ENCODE data around the gene SMCP. TPM values are rescaled to one million over a fixed set of nuclear protein-coding genes. Genes with fewer than 3 reads are reported as not detected.

Gene SMCP, protein sequence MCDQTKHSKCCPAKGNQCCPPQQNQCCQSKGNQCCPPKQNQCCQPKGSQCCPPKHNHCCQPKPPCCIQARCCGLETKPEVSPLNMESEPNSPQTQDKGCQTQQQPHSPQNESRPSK
- not detected in 2 replicates for total RNA-seq

DNA sequence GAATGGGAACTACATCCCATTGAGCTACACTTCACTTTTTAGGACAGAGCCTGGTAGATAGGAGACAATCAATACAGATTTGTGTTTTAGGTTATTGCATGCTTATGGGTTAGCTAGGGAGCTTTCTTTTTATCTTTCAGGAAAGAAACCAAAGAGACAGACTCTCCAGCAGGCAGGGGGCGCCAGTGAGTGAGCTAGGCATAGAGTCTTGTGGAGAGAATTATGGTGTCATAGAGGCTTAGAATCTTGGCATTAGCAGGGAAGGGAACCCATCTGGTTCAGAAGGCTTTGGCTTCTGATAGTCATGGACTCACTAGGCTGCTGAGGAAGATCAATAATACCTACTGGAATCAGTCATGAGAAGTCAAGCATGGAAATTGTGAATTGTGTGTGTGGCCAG, at the start of gene SMCP:
Gene SMCP, plus strand, starts transcription at position 281 of the 400 bp plus-strand sequence. CDS start 6,101 bp downstream, outside the sequence.

DNA sequence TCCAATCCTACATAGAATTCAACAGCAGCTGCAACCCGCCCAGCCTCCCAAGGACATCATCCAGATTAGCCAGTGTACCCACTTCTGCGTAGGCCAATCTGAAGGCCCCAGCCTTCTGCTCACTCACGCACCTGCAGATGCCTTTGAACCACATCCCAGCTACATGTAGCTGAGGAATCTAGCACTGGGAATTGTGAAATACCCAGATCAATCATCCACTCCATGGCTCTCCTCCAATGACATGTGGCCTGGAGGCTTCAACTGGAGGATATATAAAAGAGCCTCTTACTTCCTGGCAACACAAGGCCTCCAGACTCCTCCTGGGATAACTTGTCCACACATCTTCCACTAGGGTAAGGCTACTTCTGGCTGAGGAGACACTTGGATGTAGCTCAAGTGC, 35.6 kb upstream of the SMCP start, which contains the start of gene LCE6A:
Gene LCE6A, plus strand, starts transcription at position 301 of the 400 bp plus-strand sequence. CDS start 665 bp downstream, outside the sequence.

DNA sequence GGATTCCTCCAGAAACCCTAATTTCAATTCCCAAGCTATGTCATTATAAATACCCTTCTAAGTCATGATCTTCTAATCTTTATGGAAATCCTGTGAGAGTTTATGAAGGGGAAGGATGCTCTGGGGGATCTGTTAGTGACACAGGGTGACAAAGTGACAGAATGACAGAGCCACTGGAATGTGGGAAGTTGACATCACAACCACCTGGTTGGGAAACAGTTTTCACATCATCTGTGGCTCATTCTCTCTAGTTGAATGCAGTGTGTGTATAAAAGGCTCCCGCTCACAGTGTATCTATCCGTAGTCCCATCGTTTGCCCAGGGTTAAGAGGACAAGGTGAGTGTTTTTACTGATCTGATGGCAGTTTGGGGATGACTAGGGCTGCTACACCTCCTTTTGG, 18.4 kb upstream of the SMCP start, which contains the start of gene LCE7A:
Gene LCE7A, plus strand, starts transcription at position 301 of the 400 bp plus-strand sequence. CDS start 702 bp downstream, outside the sequence.

DNA sequence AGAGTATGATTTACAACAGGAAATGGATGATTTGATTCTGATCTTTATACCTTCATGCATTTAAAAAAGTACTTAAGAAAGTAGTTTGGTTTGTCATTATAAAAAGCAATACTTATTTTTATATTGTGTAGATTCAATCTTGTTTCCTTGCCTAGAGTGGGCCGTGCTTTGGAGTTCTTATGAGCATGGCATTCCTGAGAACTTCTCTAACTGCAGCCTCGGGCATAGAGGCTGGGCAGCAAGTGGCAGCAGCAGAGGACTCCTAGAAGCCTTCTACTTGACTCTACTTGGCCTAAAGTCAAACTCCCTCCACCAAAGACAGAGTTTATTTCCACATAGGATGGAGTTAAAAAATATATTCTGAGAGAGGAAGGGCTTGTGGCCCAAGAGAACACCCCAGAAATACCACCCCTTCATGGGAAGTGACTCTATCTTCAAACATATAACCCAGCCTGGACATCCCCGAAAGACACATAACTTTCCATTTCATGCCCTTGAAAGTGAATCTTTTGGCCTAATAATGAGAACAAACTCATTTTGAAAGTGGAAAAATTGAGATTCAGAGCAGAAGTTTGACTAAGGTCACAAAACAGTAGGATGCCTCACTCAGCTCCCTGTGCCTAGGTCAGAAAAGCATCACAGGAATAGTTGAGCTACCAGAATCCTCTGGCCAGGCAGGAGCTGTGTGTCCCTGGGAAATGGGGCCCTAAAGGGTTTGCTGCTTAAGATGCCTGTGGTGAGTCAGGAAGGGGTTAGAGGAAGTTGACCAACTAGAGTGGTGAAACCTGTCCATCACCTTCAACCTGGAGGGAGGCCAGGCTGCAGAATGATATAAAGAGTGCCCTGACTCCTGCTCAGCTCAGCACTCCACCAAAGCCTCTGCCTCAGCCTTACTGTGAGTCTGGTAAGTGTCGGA, 29.8 kb downstream of the SMCP start, which contains the start of gene IVL:
Gene IVL, plus strand, starts transcription at position 861 of the 916 bp plus-strand sequence. CDS start 1,252 bp downstream, outside the sequence.

Other genes with a start within 250 kb of the SMCP start
- not detected in 2 replicates for gene LCE2D, start 214.9 kb upstream of the SMCP start, total RNA-seq
- not detected in 2 replicates for gene LCE2C, start 203.0 kb upstream of the SMCP start, total RNA-seq
- not detected in 2 replicates for gene LCE2B, start 192.2 kb upstream of the SMCP start, total RNA-seq
- not detected in 2 replicates for gene LCE2A, start 180.0 kb upstream of the SMCP start, total RNA-seq
- gene LCE4A, start 170.2 kb upstream of the SMCP start, total RNA-seq = not detected in 2 replicates
- gene KPRP, start 120.3 kb upstream of the SMCP start, total RNA-seq = not detected in 2 replicates
- not detected in 2 replicates for gene LCE1F, start 103.2 kb upstream of the SMCP start, total RNA-seq
- not detected in 2 replicates for gene LCE1E, start 92.1 kb upstream of the SMCP start, total RNA-seq
- not detected in 2 replicates for gene LCE1D, start 81.6 kb upstream of the SMCP start, total RNA-seq
- gene LCE1C, start 71.7 kb upstream of the SMCP start, total RNA-seq = not detected in 2 replicates
- gene LCE1B, start 66.4 kb upstream of the SMCP start, total RNA-seq = not detected in 2 replicates
- gene LCE1A, start 50.8 kb upstream of the SMCP start, total RNA-seq = not detected in 2 replicates
- gene LCE6A, start 35.5 kb upstream of the SMCP start, total RNA-seq = not detected in 2 replicates
- not detected in 2 replicates for gene LCE7A, start 18.3 kb upstream of the SMCP start, total RNA-seq
- not detected in 2 replicates for gene IVL, start 30.2 kb downstream of the SMCP start, total RNA-seq
- gene SPRR5, start 68.9 kb downstream of the SMCP start, total RNA-seq = not detected in 2 replicates
- gene SPRR4, start 92.3 kb downstream of the SMCP start, total RNA-seq = not detected in 2 replicates
- gene SPRR1A, start 105.8 kb downstream of the SMCP start, total RNA-seq = not detected in 2 replicates
- not detected in 2 replicates for gene SPRR3, start 123.4 kb downstream of the SMCP start, total RNA-seq
- not detected in 2 replicates for gene SPRR1B, start 152.9 kb downstream of the SMCP start, total RNA-seq
- gene SPRR2D, start 162.8 kb downstream of the SMCP start, total RNA-seq = not detected in 2 replicates
- gene SPRR2A, start 179.2 kb downstream of the SMCP start, total RNA-seq = not detected in 2 replicates
- gene SPRR2B, start 193.3 kb downstream of the SMCP start, total RNA-seq = not detected in 2 replicates
- gene SPRR2E, start 216.2 kb downstream of the SMCP start, total RNA-seq = not detected in 2 replicates
- not detected in 2 replicates for gene SPRR2F, start 235.2 kb downstream of the SMCP start, total RNA-seq